HG02885 (cell line): Measurements from ENCODE around the gene FABP7.

ENCODE experiments used
- ATAC-seq: cut with Tn5 transposase; IDR thresholded peaks from one replicate; pipeline ENCODE4 v1.9.1; 2021; ENCODE audit warnings: mild to moderate bottlenecking; ENCODE audit not compliant: unreplicated experiment, poor library complexity

FABP7 gene

DNA sequence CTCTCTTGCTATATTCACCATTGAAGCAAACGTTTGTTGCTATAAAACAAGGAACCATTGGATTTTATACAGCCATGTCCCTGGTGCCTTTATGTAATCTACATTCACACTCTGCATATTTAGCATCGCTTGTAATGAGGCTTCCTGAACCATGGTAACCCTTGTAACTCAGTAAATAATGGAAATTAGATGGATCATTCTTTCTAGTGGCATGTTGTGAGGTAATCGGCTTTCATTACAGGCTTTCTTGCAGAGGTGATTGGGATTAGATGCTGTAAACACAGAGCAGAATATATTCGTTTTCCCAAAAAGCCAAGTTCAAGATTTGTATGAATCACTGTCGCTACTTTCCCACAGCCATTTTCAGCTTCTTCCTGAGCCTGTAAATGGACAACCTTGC, 45.6 kb downstream of the FABP7 start:
- ATAC-seq, result no peak

DNA sequence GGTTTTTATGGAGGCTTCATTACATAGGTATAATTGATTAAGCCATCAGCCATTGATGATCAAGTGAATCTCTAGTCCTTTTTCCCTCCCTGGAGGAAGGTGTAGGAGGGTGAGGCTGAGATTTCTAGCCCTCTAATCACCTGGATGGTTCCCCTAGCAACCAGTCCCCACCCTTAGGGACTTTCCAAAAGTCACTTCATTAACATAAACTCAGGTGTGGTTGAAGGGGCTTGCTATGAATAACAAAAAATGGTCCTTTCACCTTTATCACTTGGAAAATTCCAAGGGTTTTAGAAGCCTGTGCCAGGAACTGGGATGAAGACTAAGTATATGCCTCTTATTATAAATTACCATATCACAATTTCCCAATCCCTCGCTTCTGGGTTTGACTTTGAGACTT, 49.9 kb downstream of the FABP7 start:
- ATAC-seq, result no peak

DNA sequence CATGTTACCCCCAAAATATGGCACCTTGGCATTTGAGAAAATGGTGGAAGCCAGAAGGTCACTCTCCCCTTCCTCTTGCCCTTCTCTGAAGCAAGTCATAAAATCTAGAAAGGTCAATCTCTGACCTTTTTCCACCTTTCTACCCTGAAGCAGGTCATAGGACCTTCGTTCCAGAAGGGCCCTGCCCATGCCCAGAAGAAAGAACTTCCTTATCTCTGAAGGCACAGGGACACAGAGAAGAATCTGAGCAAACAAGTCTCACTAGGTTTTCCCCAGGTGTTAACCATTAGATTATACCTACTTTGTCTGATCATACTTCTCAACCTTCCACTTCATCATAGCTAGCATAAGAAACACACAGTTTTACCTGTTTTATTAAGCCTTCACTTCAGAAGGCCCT, 52.0 kb downstream of the FABP7 start:
- ATAC-seq, result no peak

DNA sequence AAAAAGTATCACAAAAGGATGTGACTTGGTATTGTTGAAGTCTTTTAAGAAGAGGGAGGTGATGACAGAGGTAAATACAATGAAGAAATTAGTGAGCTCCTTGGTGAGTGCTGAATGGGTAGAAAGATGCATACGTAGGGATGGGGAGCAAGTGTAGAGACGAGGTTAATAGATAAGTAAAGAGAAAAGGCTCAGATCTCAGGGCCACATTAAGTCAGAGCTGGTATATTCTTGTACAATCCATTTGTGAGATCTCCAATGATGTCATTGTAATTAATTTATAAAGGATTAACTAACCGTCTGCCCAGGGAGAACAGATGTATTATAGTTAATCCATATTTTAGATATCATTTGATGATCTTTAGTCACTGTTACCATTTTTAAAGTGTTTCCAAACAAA, 52.9 kb downstream of the FABP7 start:
- ATAC-seq, result no peak

DNA sequence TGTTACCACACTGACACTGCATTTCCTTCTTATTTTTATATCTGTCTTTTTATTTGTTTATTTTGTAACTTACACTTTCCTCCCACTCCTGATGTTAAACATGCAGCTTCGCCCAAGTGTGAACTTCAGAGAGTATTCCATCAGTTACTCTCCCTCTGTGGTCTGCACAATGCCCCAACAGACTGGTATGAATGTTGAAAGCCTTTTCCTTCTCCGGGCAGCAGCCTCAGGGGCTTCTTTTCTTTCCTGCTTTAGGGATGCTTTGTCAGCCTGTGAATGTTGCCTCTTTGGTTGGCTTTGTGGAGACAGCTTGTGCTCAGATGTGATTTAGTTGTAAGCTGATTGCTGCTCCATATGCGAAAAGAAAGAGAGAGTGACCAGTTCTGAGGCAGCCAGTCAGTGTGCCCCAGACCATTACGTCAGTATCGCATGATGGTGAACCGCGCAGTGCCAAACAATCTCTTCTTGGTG, 53.5 kb downstream of the FABP7 start:
- no peak for ATAC-seq
